ENCODE results near the gene HMGB2. TPM values are rescaled to one million over a fixed set of nuclear protein-coding genes. Genes with fewer than 3 reads are reported as not detected.

Gene HMGB2
- total RNA-seq, 1 experiment from 2014 or later, result 111 TPM

- no peak for DNase-seq
- Histone ChIP-seq H3K27ac (ENCODE audit: low read length) (no peak overlapping the region), H3K9ac (ENCODE audit: low read length) (no peak overlapping the region), H2AFZ (ENCODE audit: low read length) (no peak overlapping the region), H3F3A (ENCODE audit: low read length, unreplicated experiment) (no peaks in the 10 kb centered on the region), H3K9me3 (ENCODE audit: low read length) (no peaks in the 10 kb centered on the region), H3K4me2 (ENCODE audit: low read length) (no peak overlapping the region), H3K79me2 (ENCODE audit: low read length) (no peaks in the 10 kb centered on the region), H3K27me3 (ENCODE audit: low read length) (no peaks in the 10 kb centered on the region), H3K36me3 (ENCODE audit: low read depth, low read length) (no peaks in the 10 kb centered on the region), H3K9me2 (replicated peaks; ENCODE audit: low read length) (no peaks in the 10 kb centered on the region), H4K20me1 (ENCODE audit: low read length) (no peaks in the 10 kb centered on the region), H3K4me3 (ENCODE audit: low read length) (no peak overlapping the region), H3K4me1 (ENCODE audit: insufficient read depth, low read length) (peaks cover 21% of the 10 kb centered on the region)
- ChIA-PET CTCF (no interaction called here), POLR2A (ENCODE audit: unreplicated experiment) (no interaction called here)
- ATAC-seq, result no peak
- no TSS peak for BruUV-seq (replicated peaks)
- TF ChIP-seq CTCF (conservative IDR thresholded peaks at IDR 0.05; ENCODE audit: low read depth, low read length), result no peak
- TF ChIP-seq EZH2phosphoT487 (IDR thresholded peaks at IDR 0.05; ENCODE audit: borderline replicate concordance, low read length), result no peak
- TF ChIP-seq EZH2 (IDR thresholded peaks at IDR 0.05; ENCODE audit: low read length, unreplicated experiment), result no peak
- intact Hi-C loops (cut with micrococcal nuclease), result no loop called here
Measured at GRCh38 chr4:173343832-173344397, 9.8 kb upstream of the HMGB2 start.

GRCh38 chr4:173337463-173337862 lies 3.3 kb upstream of the HMGB2 start:
- H2AFZ ChIP-seq (ENCODE audit: low read length), result no peak overlapping the region
- H4K20me1 ChIP-seq (ENCODE audit: low read length), result peaks cover 9% of the 10 kb centered on the region
- no peak overlapping the region for H3K4me3 ChIP-seq (ENCODE audit: low read length)
- DNase-seq (peak; percentile 21), ATAC-seq (no peak)
- POLR2A ChIA-PET (ENCODE audit: unreplicated experiment), result no interaction called here
- no peak overlapping the region for H3K27ac ChIP-seq (ENCODE audit: low read length)
- no peak overlapping the region for H3K4me2 ChIP-seq (ENCODE audit: low read length)
- peaks cover 21% of the 10 kb centered on the region for H3K4me1 ChIP-seq (ENCODE audit: insufficient read depth, low read length)
- intact Hi-C loops (cut with micrococcal nuclease), result no loop called here
- H3K9ac ChIP-seq (ENCODE audit: low read length), result no peak overlapping the region
- TF ChIP-seq EZH2phosphoT487 (IDR thresholded peaks at IDR 0.05; ENCODE audit: borderline replicate concordance, low read length) (no peak), EZH2 (IDR thresholded peaks at IDR 0.05; ENCODE audit: low read length, unreplicated experiment) (no peak), CTCF (conservative IDR thresholded peaks at IDR 0.05; ENCODE audit: low read depth, low read length) (no peak)
- H3F3A ChIP-seq (ENCODE audit: low read length, unreplicated experiment), result no peaks in the 10 kb centered on the region
- BruUV-seq (replicated peaks), result no TSS peak
- CTCF ChIA-PET, result no interaction called here
- no peaks in the 10 kb centered on the region for H3K27me3 ChIP-seq (ENCODE audit: low read length)
- H3K9me2 ChIP-seq (replicated peaks; ENCODE audit: low read length), result no peaks in the 10 kb centered on the region
- H3K36me3 ChIP-seq (ENCODE audit: low read depth, low read length), result peaks cover 10% of the 10 kb centered on the region
- H3K9me3 ChIP-seq (ENCODE audit: low read length), result no peaks in the 10 kb centered on the region
- H3K79me2 ChIP-seq (ENCODE audit: low read length), result peaks cover 31% of the 10 kb centered on the region

Data from PC-3 (cell line).